HG02678 (cell line): ENCODE data around the gene OLFM2.
"Not testable (repeated sequence)": the region's sequence is repeated elsewhere in the genome, so short reads cannot be mapped to it uniquely, and the experiment has no call there.

Experiments
- ATAC-seq: cut with Tn5 transposase; IDR thresholded peaks from one replicate; pipeline ENCODE4 v1.9.1; 2021; ENCODE audit warnings: mild to moderate bottlenecking, moderate library complexity; ENCODE audit not compliant: unreplicated experiment

OLFM2 gene

DNA sequence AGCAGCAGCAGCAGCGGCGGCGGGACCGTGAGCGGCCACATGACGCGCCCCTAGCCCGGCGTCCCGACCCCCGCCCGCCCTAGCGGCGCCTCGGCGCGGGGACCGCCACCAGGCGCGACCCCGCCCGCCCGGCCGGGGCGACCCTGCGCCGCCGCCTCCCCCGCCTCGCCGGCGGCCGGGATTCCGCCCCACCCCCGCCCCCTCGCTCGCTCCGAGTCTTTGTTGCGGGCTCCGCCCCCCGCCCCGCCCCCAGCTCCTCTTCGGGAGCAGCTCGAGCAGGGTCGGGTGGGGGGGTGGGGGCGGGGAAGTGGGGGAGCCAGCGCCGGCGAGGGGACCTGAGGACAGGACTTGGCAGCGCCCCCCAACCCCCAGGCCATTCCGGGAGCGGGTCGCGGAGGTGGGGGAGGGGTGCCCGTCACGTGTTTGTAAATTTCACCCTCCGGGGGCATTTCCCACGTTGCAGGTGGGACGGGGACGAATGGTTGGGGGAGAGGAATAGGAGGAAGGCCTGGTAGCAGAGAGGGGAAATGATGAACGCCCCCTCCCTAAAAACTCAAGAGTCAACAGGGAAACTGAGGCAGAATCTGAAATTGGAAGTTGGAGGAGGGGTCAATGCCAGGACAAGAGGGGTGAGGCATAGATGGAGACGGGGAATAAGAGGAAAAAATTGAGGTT is at the start of gene OLFM2:
OLFM2 (minus strand) TSS at position 190 of the 675 bp plus-strand sequence; CDS start at position 41, 149 bp downstream.
- no peak for ATAC-seq

DNA sequence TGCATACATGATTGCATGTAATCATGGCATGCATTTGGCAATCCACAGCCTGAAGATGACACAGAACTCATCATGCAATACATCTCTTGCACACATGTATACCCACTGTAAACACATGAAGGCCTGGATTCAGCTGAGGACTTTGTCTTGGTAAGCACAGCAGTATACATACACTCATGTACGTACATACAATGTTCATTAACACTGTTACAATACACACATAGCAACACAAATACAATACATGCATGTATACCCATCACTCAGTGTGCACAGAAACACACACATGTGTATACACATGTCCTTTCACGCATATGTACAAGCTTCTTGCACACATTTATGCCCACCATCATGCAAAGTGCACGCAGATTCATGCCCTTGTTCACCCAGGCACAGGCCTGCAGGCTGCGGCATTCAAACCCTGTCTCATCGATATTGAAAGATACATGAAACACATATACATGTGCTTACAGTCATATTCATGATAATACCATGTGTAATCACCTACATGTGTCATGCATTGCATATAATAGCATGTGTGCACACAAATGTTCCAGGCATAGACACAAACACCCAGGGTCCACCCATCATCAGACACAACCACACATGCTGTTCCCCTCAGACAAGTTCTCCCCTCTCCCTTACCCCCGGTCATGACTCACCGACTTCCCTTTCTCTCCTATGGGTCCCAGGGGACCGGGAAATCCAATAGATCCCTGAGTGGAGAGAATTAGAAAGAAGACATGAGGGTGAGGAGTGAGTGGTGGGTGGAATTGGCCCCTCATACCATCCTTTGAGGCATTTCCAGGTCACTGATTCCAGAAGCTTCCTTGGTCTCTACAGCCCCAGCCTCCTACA is 45.3 kb upstream of the OLFM2 start:
- no peak for ATAC-seq

- ATAC-seq = no peak
These were observed 35.8 kb upstream of the OLFM2 start for GRCh38 chr19:9972103-9972502.

- ATAC-seq = no peak
These were observed 35.0 kb upstream of the OLFM2 start for GRCh38 chr19:9971166-9971897.

DNA sequence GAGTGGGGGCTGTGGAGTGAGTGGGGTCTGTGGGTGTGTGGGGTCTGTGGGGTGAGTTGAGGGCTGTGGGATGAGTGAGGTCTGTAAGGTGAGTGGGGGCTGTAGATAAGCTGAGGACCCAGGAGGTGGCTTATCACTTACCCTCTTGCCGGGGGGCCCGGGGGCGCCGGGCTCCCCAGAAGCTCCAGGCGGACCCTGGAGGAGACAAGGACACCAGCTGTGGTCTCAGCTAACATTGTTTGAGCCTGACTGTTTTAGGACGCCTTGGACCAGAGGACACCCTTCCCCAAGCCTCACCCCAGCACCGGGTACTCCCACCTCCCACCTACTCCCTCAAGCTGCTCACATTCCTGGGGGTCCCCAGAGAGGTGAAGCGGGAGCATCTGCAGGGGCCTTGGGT is 34.2 kb upstream of the OLFM2 start:
- no peak for ATAC-seq

DNA sequence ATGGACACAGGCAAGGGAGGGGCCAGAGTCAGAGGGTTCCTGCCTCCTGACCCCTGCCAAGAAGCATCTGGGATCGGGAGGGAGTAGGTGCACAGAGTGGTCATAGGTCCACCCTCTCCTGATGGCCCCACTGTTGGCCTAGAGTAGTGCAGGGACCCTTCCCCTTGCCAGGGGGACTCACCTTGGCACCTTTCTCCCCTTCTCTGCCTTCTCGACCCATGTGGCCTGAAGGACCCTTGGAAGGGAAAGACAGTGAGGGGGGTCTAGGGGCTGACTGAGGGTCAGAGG is 33.3 kb upstream of the OLFM2 start:
- no peak for ATAC-seq

- no peak for ATAC-seq
These were observed 32.7 kb upstream of the OLFM2 start for GRCh38 chr19:9968820-9969687.

DNA sequence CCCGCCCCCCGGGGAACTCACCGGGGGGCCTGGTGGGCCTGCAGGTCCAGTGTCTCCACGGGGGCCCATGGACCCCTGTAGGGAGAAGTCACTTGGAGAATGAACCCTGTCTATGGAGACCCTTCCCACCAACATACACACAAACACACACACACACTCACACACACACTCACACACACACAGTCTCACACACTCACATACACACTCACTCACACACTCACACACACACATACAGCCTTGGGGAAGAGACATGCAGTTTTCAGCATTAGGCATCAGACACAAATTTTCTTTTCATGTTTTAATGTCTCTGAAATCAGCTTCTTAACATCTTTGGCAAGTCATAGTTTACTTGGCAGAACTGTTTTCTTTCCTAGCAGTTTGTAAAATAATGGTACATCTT is 31.0 kb upstream of the OLFM2 start:
- no peak for ATAC-seq

DNA sequence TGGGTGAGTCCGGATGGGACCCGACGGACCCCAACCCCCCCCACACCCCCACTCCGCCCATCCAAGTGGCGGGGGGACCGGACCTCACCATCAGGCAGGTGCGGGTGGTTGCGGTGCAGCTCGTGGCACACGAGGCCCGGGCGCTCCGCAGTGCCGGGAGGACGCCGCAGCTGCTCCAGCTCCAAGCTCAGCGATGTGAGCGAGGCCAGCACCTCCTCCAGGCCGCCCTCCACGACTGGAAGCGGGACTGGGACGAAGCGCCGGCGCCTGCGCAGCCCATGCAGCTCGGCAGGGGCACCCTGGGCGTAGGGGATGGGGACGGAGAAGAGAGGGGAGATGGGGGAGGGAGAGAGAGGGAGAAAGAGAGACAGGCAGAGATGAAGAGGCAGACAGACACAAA is 30.1 kb upstream of the OLFM2 start:
- no peak for ATAC-seq

DNA sequence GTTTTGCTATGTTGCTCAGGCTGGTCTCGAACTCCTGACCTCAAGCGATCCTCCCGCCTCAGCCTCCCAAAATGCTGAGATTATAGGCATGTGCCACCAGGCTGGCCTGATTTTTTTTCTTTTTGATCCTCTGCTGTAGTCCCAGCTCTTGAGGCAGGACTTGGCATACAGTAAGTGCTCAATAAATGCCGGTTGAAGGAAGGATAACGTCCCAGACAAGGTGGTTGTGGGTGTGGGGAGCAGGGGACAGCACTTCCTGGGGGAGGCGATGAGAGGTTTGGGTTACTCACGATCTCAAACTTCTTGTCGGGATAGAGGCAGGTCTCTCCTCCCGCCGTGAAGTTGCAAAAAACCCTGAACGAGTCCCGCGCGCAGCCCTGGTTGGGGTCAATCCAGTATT is 29.7 kb upstream of the OLFM2 start:
- no peak for ATAC-seq

DNA sequence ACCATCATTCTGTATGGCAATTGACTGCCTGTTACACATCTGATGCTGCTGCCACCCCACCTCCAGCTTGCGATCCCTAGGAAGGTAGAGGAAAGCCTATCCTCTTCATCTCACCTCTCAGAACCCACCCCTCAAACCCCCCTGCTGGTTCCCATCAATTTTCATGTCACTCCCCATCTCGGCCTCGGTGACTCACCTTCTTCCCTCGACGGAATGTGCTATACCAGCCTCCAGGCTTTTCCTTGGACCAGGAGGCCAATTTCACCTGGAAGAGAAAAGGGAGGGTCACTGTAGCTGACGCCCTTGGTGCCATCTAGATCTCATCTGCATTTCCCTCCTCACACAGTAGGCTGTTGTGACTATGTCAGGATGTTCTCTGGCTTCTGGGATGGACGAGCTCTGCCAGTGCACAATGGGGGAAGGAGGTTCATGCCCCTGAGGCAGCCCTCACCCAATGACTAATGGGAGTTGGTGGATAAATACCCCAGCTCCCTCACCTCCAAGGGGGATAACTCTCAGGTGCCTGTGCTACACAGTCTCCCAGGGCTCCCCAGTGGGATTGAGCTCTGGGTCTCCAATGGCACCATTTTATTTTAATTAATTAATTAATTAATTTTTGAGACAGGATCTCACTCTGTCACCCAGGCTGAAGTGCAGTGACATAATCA is 26.4 kb upstream of the OLFM2 start:
- no peak for ATAC-seq

DNA sequence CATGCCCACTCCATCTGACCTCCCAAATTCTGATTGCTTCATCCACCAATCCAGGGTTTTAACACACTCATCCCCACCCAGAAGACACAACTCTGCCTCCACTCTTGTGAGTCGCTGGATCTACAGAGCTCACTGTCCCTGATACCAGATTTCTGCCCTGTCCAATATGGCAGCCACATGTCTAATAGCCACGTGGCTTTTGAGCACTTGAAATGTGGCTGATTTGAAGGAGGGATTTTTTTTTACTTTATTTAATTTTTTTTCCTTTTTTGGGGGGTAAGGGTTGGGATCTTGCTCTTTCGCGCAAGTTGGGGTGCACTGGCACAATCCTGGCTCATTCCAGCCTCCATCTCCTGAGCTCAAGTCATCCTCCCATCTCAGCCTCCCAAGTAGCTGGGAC is 24.8 kb upstream of the OLFM2 start:
- no peak for ATAC-seq

DNA sequence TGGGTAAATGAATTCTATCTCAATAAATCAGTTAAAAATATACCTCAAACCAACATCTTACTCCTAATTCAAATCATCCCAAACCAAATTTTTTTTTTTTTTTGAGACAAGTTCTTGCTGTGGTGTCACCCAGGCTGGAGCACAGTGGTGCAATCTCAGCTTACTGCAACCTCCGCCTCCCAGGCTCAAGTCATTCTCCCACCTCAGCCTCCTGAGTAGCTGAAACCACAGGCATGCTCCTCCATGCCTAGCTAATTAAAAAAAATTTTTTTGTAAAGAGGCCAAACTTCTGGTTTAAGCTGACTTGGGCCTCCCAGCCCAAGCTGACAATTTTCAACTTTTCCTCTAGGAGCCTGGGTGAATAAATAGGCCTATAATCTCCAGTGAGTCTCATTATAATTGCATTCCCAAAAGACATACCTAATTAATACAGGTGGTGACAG is 22.1 kb upstream of the OLFM2 start:
- ATAC-seq = no peak

DNA sequence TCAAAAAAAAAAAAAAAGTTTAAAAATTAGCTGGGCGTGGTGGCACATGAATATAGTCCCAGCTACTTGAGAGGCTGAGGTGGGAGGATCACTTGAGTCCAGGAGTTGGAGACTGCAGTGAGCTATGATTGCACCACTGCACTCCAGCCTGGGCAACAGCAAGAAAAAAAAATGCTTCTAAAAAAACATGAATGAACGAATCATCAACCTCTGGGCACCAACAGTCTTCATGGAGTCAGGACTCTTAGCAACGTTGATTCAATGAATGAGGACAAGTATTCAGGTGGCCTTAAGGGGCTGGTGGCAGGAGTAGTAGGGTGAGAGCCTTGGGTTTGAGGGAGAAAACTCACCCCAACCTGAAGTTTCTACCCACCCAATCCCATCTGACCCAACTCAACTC is 20.6 kb upstream of the OLFM2 start:
- ATAC-seq = no peak

DNA sequence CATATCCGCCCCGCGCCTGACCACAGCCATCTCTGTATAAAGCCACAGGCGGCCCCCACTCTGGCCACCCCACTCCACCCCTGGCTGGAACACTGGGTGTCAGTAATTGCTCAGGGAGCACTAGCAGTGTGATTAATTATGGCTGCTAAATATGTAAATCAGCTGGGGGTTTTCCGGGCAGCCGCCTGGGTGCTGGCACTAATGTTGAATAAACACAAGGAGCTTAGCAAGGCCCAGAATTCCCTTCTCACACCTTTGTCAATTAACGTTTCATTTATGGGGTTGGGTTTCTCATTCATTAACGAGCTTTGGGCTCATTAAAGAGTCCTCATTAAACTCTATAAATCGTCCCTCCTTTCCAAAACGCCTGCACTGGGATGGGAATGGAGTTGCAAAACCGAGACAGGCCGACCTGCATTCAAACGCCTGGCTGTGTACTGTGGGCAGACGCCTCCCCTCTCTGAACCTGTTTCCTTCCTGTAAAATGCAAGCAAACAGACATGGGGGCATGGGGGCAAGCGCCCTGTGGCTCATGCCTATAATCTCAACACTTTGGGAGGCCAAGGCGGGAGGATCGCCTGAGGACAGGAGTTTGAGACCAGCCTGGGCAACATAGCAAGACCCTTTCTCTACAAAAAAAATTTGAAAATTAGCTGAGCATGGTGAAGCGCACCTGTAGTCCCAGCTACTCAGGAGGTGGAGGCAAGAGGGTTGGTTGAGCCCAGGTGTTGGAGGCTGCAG is 17.7 kb upstream of the OLFM2 start:
- ATAC-seq = no peak

- no peak for ATAC-seq
These were observed 16.0 kb upstream of the OLFM2 start for GRCh38 chr19:9952276-9952675.

GRCh38 chr19:9947441-9947840 is 11.1 kb upstream of the OLFM2 start:
- ATAC-seq = no peak

GRCh38 chr19:9946528-9947125 is 10.3 kb upstream of the OLFM2 start:
- not testable (repeated sequence) for ATAC-seq

GRCh38 chr19:9945319-9945966 is 9.1 kb upstream of the OLFM2 start:
- ATAC-seq = no peak
